Skeletal muscle tissue (tissue), 4 donors: ENCODE measurements around the gene MAP2K6. TPM values are rescaled to one million over a fixed set of nuclear protein-coding genes. Genes with fewer than 3 reads are reported as not detected.
A peak's percentile ranks its signal among the peaks of the same experiment; 100 is the strongest.

Experiments
- H3K27ac ChIP-seq: one replicate; pipeline ENCODE4 v1.7.0; 2013; ENCODE audit warnings: mild to moderate bottlenecking, low read depth, low read length, inconsistent platforms
- H3K27me3 ChIP-seq, 3 donors: one replicate each; pipeline ENCODE4 v1.7.0; 2013; ENCODE audit warnings: low read length in 3 of 3; ENCODE audit not compliant: control insufficient read depth in 3 of 3, insufficient read depth in 3 of 3
- H3K36me3 ChIP-seq, 3 donors: one replicate each; pipeline ENCODE4 v1.7.0; 2013; ENCODE audit warnings: low read length in 3 of 3; ENCODE audit not compliant: control insufficient read depth in 3 of 3, insufficient read depth in 3 of 3
- H3K4me1 ChIP-seq, 3 donors: one replicate each; pipeline ENCODE4 v1.7.0; 2013; ENCODE audit warnings: low read length in 3 of 3, mild to moderate bottlenecking in 3 of 3; ENCODE audit not compliant: control insufficient read depth in 3 of 3, insufficient read depth in 3 of 3
- H3K4me3 ChIP-seq, 3 donors: one replicate each; pipeline ENCODE4 v1.7.0; 2013; ENCODE audit warnings: low read length in 3 of 3
- H3K9ac ChIP-seq, 3 donors: one replicate each; pipeline ENCODE4 v1.7.0; 2013; ENCODE audit warnings: low read length in 3 of 3, mild to moderate bottlenecking in 3 of 3, moderate library complexity in 2 of 3, low read depth in 1 of 3
- H3K9me3 ChIP-seq, 3 donors: one replicate each; pipeline ENCODE4 v1.7.0; 2013; ENCODE audit warnings: low read length in 3 of 3; ENCODE audit not compliant: control insufficient read depth in 3 of 3
- total RNA-seq: library from RNA; depleted of rRNA; stranded (reverse); fragments of >200 nt; gene quantifications from one replicate; pipeline ENCODE4 v1.2.3, GENCODE V29; 2014
- donor health status: Osteomylitis.

Gene MAP2K6
- total RNA-seq, 1 donor from 2014 or later, result 13.6 TPM

- Histone ChIP-seq H3K27me3 (no peaks in the 10 kb centered on the region), H3K36me3 (no peaks in the 10 kb centered on the region), H3K4me1 (peaks cover 3 to 24% (median 15%) of the 10 kb centered on the region in 3 donors), H3K27ac (peak overlapping the region; percentile 12), H3K4me3 (peak overlapping the region in 1 of 3 donors; percentile 14), H3K9ac (no peak overlapping the region), H3K9me3 (no peaks in the 10 kb centered on the region)
Observed at GRCh38 chr17:69425978-69426377, 11.5 kb downstream of the MAP2K6 start.

GRCh38 chr17:69427486-69428197 is 13.1 kb downstream of the MAP2K6 start:
- no peaks in the 10 kb centered on the region for H3K9me3 ChIP-seq
- no peak overlapping the region for H3K27ac ChIP-seq
- peaks cover 6 to 24% (median 15%) of the 10 kb centered on the region in 3 donors for H3K4me1 ChIP-seq
- no peaks in the 10 kb centered on the region for H3K36me3 ChIP-seq
- no peak overlapping the region for H3K4me3 ChIP-seq
- H3K27me3 ChIP-seq, result no peaks in the 10 kb centered on the region
- H3K9ac ChIP-seq, result no peak overlapping the region

- H3K27ac ChIP-seq, result no peak overlapping the region
- no peak overlapping the region for H3K4me3 ChIP-seq
- H3K9me3 ChIP-seq, result no peaks in the 10 kb centered on the region
- H3K9ac ChIP-seq, result no peak overlapping the region
- H3K4me1 ChIP-seq, result peaks cover 8 to 27% (median 15%) of the 10 kb centered on the region in 3 donors
- no peaks in the 10 kb centered on the region for H3K27me3 ChIP-seq
- no peaks in the 10 kb centered on the region for H3K36me3 ChIP-seq
Observed at GRCh38 chr17:69428252-69428980, 13.9 kb downstream of the MAP2K6 start.

- no peaks in the 10 kb centered on the region for H3K36me3 ChIP-seq
- H3K4me1 ChIP-seq, result peaks cover 12 to 24% (median 16%) of the 10 kb centered on the region in 3 donors
- no peak overlapping the region for H3K9ac ChIP-seq
- no peak overlapping the region for H3K4me3 ChIP-seq
- H3K9me3 ChIP-seq, result no peaks in the 10 kb centered on the region
- no peak overlapping the region for H3K27ac ChIP-seq
- no peaks in the 10 kb centered on the region for H3K27me3 ChIP-seq
Observed at GRCh38 chr17:69430488-69430887, 16.0 kb downstream of the MAP2K6 start.

GRCh38 chr17:69431835-69432234 is 17.3 kb downstream of the MAP2K6 start:
- Histone ChIP-seq H3K9ac (no peak overlapping the region), H3K9me3 (no peaks in the 10 kb centered on the region), H3K27me3 (no peaks in the 10 kb centered on the region), H3K4me3 (no peak overlapping the region), H3K36me3 (no peaks in the 10 kb centered on the region), H3K4me1 (peaks cover 8 to 19% (median 12%) of the 10 kb centered on the region in 3 donors), H3K27ac (no peak overlapping the region)

- no peaks in the 10 kb centered on the region for H3K27me3 ChIP-seq
- no peaks in the 10 kb centered on the region for H3K9me3 ChIP-seq
- H3K36me3 ChIP-seq, result no peaks in the 10 kb centered on the region
- H3K27ac ChIP-seq, result no peak overlapping the region
- no peak overlapping the region for H3K4me3 ChIP-seq
- H3K4me1 ChIP-seq, result peaks cover 6 to 14% (median 9%) of the 10 kb centered on the region in 3 donors
- H3K9ac ChIP-seq, result no peak overlapping the region
Observed at GRCh38 chr17:69433093-69433492, 18.6 kb downstream of the MAP2K6 start.

GRCh38 chr17:69434164-69434579 is 19.7 kb downstream of the MAP2K6 start:
- Histone ChIP-seq H3K36me3 (no peaks in the 10 kb centered on the region), H3K9me3 (no peaks in the 10 kb centered on the region), H3K27me3 (no peaks in the 10 kb centered on the region), H3K27ac (peak overlapping the region; percentile 3), H3K4me3 (no peak overlapping the region), H3K9ac (no peak overlapping the region), H3K4me1 (peaks cover 8 to 13% (median 9%) of the 10 kb centered on the region in 3 donors)

GRCh38 chr17:69435971-69436696 is 21.6 kb downstream of the MAP2K6 start:
- H3K4me1 ChIP-seq, result peaks cover 8 to 13% (median 9%) of the 10 kb centered on the region in 3 donors
- no peak overlapping the region for H3K27ac ChIP-seq
- no peak overlapping the region for H3K9ac ChIP-seq
- H3K36me3 ChIP-seq, result no peaks in the 10 kb centered on the region
- no peaks in the 10 kb centered on the region for H3K27me3 ChIP-seq
- no peak overlapping the region for H3K4me3 ChIP-seq
- peaks cover 0 to 3% (median 0%) of the 10 kb centered on the region in 3 donors for H3K9me3 ChIP-seq

GRCh38 chr17:69437475-69437874 is 23.0 kb downstream of the MAP2K6 start:
- peaks cover 8 to 11% (median 9%) of the 10 kb centered on the region in 3 donors for H3K4me1 ChIP-seq
- no peak overlapping the region for H3K27ac ChIP-seq
- no peaks in the 10 kb centered on the region for H3K27me3 ChIP-seq
- no peak overlapping the region for H3K4me3 ChIP-seq
- peaks cover 0 to 3% (median 0%) of the 10 kb centered on the region in 3 donors for H3K9me3 ChIP-seq
- no peaks in the 10 kb centered on the region for H3K36me3 ChIP-seq
- no peak overlapping the region for H3K9ac ChIP-seq
